IMR-90 (cell line): ENCODE results near the gene VPS33A.

ENCODE experiments used
- BHLHE40 ChIP-seq: fragments of 150-350 bp; IDR thresholded peaks from 2 replicates; pipeline ENCODE4 v1.6.1; 2016; ENCODE audit warnings: mild to moderate bottlenecking, low read depth, low read length
- CEBPB ChIP-seq: IDR thresholded peaks from 2 replicates; pipeline ENCODE4 v1.6.1; 2012; ENCODE audit warnings: low read depth, low read length, improper control_type of control experiment
- CHD1 ChIP-seq: IDR thresholded peaks from 2 replicates; pipeline ENCODE4 v1.6.1; 2012; ENCODE audit warnings: low read depth, low read length, improper control_type of control experiment
- CTCF ChIP-seq: conservative IDR thresholded peaks from 2 replicates; pipeline ENCODE4 v1.5.1; 2012; ENCODE audit warnings: mild to moderate bottlenecking, low read depth, low read length, improper control_type of control experiment
- MAFK ChIP-seq: IDR thresholded peaks from 2 replicates; pipeline ENCODE4 v1.6.1; 2012; ENCODE audit warnings: low read depth, low read length, improper control_type of control experiment
- MAZ ChIP-seq: IDR thresholded peaks from 2 replicates; pipeline ENCODE4 v1.6.1; 2012; ENCODE audit warnings: low read depth, mild to moderate bottlenecking, low read length, improper control_type of control experiment, moderate library complexity, borderline replicate concordance
- MXI1 ChIP-seq: IDR thresholded peaks from 2 replicates; pipeline ENCODE4 v1.6.1; 2012; ENCODE audit warnings: low read depth, mild to moderate bottlenecking, low read length, moderate library complexity, borderline replicate concordance
- NFE2L2 ChIP-seq: fragments of 150-350 bp; IDR thresholded peaks from 2 replicates; pipeline ENCODE4 v1.6.1; 2016; ENCODE audit warnings: low read depth, mild to moderate bottlenecking, low read length
- POLR2A ChIP-seq: IDR thresholded peaks from 2 replicates; pipeline ENCODE4 v1.6.1; 2012; ENCODE audit warnings: mild to moderate bottlenecking, low read depth, low read length
- RAD21 ChIP-seq: IDR thresholded peaks from 2 replicates; pipeline ENCODE4 v1.6.1; 2012; ENCODE audit warnings: low read length, improper control_type of control experiment
- RFX5 ChIP-seq: IDR thresholded peaks from 2 replicates; pipeline ENCODE4 v1.8.0; 2012; ENCODE audit warnings: low read depth, mild to moderate bottlenecking, low read length, moderate library complexity
- USF2 ChIP-seq: fragments of 150-350 bp; IDR thresholded peaks from 2 replicates; pipeline ENCODE4 v1.6.1; 2017; ENCODE audit warnings: mild to moderate bottlenecking, antibody characterized with exemption, low read length, low read depth
- TF ChIP-seq, protein P1 (sequence below): fragments of 150-350 bp; IDR thresholded peaks from 2 replicates; pipeline ENCODE4 v1.6.1; 2016; ENCODE audit warnings: low read depth, mild to moderate bottlenecking, low read length, moderate library complexity, borderline replicate concordance

DNA sequence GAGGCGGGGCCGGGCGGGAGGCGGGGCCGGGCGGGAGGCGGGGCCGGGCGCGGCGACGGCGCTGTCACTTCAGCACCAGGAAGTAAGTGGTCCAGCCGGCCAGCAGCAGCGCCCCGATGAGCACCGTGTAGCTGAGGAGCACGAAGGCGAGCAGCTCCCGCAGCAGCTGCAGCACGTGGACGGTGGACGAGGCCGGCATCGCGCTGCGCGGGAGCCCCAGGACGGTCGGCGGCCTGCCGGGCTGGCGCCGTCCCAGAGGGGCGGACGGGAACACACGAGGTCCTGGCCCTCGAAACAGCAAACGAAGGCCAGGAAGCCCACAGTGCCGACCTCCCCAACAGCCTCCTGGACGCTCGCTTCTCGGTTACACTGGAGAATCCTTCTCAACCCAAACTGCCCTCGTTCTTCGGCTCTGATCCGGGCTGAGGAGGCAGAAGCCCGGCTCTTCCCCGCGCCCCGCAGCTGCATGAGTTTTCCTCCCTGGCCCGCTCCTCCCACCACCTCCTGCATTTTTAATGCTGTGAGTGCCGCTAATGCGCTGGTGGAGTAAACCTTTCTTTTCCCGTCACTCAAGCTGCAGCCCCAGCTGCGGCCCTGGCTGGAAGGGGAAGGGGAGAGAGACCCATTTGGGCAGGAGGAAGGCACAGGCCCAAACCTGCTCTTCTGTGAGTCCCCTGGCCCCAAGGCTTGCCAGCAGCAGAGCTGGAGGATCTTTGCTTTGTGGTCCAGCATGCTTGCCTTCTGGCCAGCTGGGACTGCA lies 39.7 kb downstream of the VPS33A start:
- no peak for TF ChIP-seq CTCF
- TF ChIP-seq POLR2A: no peak
- TF ChIP-seq MAZ: no peak
- peak; percentile 75 for TF ChIP-seq USF2
- TF ChIP-seq BHLHE40: peak; percentile 51
- no peak for TF ChIP-seq CEBPB
- TF ChIP-seq, protein P1, sequence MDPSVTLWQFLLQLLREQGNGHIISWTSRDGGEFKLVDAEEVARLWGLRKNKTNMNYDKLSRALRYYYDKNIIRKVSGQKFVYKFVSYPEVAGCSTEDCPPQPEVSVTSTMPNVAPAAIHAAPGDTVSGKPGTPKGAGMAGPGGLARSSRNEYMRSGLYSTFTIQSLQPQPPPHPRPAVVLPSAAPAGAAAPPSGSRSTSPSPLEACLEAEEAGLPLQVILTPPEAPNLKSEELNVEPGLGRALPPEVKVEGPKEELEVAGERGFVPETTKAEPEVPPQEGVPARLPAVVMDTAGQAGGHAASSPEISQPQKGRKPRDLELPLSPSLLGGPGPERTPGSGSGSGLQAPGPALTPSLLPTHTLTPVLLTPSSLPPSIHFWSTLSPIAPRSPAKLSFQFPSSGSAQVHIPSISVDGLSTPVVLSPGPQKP: no peak
- TF ChIP-seq MAFK: no peak
- TF ChIP-seq RAD21: no peak
- TF ChIP-seq NFE2L2: no peak
- TF ChIP-seq MXI1: peak; percentile 99
- no peak for TF ChIP-seq RFX5
- no peak for TF ChIP-seq CHD1
